ENCODE measurements around the gene PLA2G4F.
"Not testable (repeated sequence)": the region's sequence is repeated elsewhere in the genome, so short reads cannot be mapped to it uniquely, and the experiment has no call there.

PLA2G4F gene

DNA sequence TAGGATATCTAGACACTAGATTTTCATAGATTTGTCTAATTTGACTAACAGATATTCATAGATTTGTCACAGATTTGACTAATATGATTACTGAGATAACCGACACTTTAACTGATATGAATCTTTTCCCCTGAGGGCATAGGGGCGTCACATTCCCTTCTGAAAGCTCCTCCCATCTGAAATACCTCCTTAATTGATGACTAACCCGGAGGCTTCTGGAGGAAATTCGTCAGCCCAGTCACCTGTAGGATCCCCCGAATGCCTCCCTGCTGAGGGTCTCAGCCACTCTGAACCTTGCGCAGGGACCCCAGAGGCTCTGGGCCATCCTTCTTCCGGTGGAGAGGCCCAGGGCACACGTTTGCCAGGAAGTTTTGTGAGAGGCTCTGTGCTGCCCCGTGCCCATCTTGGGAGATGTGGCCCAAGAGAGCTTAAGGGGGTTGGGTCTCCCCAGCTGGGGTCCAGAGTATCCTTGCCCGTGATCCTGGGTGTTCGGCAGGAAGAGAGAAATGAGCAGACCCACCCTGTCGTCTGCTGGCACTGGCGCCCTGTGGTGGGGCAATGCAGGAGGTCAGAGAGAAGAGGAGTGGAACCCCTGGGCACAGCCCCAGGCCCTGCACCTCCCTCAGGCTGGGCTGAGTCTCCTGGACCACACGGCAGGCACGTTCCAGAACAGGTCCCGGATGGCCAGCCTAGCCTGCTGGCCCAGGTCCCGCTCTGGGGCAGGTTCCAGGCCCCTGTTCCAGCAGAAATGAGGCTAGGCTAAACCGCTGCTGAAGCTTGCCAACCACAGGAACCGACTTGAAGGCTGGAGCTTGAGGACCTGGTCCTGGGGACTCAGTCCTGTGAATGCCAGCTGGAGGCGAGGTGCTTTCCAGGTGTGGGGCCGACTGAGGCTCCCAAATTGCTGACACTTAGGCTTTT lies 63.8 kb downstream of the PLA2G4F start:
- DNase-seq, result no peak

DNA sequence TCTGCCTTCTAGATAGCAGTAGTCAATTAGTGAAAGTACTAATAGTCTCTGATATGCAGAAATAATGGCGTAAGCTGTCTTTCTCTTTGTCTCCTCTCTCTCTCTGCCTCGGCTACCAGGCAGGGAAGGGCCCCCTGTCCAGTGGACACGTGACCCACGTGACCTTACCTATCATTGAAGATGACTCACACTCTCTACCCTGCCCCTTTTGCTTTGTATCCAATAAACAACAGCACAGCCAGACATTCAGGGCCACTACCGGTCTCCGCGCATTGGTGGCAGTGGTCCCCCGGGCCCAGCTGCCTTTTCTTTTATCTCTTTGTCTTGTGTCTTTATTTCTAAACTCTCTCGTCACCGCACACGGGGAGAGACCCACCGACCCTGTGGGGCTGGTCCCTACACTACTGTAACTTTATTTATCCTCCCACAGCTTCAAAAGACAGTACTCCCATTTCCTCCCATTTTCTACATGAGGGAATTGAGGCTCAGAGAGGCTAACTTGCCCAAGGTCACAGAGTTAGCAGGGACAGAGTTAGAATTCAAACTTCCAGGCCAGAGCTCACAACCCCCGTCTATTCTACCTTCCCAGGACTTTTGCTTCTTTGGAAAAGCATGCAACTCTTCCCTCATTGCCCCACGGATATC lies 64.6 kb downstream of the PLA2G4F start:
- DNase-seq, result not testable (repeated sequence)

DNA sequence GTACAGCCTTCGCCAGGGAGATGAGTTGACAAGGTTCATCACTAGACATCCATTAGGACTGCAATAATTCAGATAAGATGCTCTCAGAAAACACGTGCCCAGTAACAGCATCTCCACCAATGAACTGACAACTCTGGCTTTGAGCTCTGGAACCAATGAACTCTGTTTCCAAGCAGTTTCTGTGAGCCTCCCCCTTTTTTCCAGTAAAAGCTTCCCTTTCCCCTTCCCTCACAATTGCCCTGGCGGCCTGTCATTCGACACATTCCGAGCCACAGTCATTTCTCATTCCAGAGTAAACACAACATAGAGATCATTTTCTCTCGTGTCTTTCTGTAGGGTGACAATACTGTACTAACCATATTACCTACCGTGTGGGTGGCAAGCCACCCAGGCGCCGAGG lies 65.7 kb downstream of the PLA2G4F start:
- no peak for DNase-seq

- DNase-seq, result no peak
Observed at GRCh38 chr15:42090370-42090769, 66.1 kb downstream of the PLA2G4F start.

GRCh38 chr15:42089942-42090341 lies 66.5 kb downstream of the PLA2G4F start:
- no peak for DNase-seq

Data from activated CD4-positive, alpha-beta T cell treated with anti-CD3 and anti-CD28 coated beads, Interleukin-2, amount 50 U/mL, for 4 hours (primary cell).